HG02759 (cell line): ENCODE results near the gene TMEM204.
"Not testable (repeated sequence)": the region's sequence is repeated elsewhere in the genome, so short reads cannot be mapped to it uniquely, and the experiment has no call there.

Experiments used
- ATAC-seq: cut with Tn5 transposase; IDR thresholded peaks from one replicate; pipeline ENCODE4 v1.9.1; 2021; ENCODE audit warnings: mild to moderate bottlenecking, moderate library complexity; ENCODE audit not compliant: unreplicated experiment

Gene TMEM204

DNA sequence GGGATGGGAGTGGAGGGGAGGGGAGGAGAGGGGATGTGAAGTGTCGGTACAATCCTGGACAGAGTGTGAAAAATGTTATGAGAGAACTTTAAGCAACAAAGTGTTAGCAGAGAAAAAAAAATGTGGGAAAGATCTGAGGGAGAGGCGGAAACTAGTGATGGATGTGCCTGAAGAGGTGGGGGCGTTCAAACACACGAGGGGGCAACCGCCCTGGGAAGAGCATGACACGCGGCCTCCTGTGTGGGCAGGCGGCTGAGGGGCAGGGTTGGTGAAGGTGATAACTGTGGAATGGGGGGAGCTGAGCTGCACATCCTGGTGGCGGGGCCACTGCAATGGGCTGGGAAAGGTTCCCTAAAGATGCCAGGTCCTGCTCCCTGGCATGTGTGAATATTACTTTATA is 48.3 kb downstream of the TMEM204 start:
- no peak for ATAC-seq

DNA sequence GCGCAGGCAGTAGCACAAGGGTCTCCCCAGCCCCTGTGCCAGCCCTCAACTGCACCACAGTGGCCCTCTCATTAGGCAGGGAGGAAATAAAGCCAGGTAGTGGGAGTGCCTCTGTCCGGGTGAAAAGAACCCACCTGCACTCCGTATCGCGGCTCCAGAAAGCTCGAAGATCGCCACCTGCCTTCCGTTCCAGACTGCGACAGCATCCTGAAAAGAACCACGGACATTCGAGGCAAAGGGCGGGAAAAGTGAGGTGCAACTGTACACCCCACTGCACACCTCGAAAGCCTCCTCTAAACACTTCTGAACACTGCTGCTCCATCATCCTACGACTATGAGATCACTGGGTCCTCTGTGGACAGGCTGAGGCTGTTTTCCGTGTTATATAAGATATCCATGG is 49.7 kb downstream of the TMEM204 start:
- ATAC-seq = no peak

DNA sequence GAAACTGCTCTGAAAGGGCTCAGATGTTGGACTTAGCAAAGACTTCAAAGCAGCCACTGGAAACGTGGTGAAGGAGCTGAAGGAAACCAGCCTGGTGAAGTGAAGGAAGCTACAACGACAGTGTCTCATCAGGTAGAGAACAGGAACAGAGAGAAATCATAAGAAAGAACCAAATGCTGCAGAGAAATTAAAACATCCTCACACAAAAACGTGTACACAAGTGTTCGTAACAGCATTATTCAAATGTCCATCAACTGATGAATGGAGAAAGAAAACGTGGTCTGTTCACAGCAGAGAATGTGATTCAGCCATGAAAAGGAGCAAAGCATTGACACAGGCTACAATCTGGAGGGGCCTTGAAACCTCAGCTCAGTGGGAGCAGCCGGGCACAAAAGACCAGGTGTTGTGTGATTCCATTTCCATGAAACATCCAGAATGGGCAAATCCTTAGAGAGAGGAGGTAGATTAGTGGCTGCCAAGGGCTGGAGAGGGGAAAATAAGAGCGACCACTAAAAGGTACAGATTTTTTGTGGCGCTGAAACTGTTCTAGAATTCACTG is 51.5 kb downstream of the TMEM204 start:
- no peak for ATAC-seq

DNA sequence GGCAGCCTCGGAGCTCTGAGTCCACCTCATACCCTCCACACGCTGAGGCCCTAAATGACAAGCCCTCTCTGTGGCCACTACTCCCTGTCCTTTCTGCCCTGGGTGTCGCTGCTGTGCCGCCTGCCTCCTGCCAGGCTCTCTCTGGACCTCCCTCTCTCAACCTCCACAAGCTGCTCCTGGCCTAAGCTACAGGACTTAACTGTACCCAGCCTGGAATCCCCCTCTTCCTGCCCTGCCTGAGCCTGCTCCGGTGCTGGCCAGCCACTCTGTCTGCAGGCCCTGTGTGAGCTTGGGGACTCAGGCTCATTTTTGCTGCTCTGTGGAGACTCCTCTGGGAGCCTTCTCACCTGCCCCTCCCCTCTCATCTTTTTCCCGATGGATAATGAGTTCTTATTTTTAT is 56.9 kb downstream of the TMEM204 start:
- no peak for ATAC-seq

DNA sequence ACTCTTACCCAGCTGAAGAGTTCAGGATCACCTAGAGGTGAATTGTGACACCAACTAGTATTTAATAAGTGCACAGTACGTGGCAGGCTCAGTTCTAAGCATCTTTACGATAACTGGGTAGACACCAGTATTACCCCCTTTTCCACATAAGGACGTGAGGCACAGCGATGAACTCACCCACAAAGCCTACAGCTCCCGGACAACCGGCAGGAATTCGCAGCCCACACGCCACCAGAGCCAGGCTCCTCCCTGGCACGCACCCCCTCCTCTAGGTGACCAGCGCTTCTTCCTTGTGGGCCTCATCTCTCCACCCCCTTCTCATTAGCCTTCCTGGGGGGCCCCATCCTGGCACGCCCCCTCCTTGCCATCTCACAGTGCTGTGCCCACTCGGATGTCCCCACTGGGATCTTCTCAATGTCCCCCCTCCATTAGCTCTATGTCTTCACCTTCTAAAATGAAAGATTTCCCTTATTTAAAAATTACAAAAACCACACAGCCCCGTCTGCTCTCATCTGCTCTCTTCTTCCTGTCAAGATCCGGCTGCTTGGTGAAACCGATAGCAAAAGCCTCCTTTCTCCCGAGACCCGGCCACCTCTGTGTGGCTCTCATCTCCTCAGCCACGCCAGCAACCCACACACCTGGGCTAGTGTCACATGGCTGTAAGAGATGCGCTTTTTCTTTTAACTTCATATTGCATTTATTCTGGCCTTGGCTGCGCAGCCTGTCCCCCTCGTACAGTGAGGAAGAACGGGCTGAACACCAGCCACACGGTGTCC is 57.7 kb downstream of the TMEM204 start:
- no peak for ATAC-seq

DNA sequence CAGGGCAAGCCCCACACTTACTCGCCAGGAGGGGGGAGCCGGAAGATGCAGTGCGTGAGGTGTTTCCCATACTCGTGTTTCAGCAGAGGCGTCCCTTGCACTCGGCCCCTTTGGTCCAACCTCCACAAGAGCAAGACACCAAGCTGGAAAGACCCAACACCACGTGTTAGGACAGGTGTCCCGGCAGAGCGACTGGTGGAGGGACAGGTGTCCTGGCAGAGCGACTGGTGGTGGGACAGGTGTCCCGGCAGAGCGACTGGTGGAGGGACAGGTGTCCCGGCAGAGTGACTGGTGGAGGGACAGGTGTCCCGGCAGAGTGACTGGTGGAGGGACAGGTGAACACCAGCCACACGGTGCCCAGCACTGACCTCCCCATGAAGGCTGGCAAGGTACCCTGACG is 59.0 kb downstream of the TMEM204 start:
- no peak for ATAC-seq

DNA sequence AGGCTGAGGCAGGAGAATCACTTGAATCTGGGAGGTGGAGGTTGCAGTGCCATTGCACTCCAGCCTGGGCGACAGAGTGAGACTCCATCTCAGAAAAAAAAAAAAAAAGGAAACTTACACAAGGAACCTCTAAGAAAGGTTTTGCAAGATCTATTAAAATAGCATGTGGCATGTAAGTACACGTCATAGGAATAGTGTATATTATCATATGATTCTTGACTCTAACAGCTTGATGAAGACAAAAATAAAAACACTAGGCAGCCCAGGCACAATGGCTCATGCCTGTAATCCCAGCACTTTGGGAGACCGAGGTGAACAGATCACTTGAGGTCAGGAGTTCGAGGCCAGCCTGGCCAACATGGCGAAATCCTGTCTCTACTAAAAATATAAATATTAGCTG is 62.0 kb downstream of the TMEM204 start:
- not testable (repeated sequence) for ATAC-seq

DNA sequence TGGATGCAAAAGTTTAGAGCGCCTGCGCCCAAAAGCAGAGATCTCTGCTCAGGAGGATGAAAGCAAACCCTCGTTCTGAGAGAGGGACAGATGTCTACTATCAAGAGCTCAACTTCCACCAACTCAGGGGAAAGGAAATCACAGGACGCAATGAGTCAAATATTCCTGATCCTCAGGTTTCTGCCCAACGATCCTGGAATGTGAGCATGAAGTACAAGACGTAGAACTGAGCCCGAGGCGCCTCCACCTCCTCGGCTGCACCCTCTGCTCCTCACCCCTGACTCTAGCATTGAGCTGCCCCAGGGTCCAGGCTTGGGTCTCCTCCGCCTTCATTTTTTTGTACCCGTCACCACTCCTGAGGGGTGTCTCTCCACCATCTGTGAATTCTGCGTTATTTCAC is 63.0 kb downstream of the TMEM204 start:
- ATAC-seq = no peak

DNA sequence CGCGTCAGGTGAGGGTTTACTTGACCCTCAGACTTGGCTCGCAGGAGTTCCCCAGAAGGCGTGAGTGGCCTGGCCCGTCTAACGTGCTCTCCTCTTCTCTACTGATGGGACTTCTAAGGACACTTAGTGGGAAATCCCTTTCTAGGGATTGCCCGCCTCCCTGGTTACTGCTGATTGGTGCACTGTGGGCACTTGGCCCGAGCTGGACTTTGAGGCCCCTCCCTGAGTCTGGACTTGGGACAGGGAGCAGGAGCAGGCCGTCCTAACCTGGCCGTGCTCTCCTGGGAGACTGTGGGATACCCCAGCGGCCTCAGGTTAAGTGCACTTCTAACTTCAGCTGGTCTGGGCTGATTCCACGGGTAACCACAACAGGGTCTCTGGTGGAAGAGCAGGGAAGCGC is 63.7 kb downstream of the TMEM204 start:
- no peak for ATAC-seq

DNA sequence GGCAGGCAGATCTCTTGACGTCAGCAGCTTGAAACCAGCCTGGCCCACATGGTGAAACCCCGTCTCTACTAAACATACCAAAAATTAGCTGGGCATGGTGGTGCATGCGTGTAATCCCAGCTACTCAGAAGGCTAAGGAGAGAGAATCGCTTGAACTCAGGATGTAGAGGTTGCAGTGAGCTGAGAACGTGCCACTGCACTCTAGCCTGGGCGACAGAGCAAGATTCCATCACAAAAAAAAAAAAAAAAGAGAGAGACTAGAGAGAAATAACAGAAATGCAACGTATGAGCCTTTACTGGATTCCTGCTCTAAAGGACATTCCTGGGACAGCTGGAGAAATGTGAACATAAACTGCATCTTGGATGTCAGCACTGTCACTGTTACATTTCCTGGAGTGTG is 67.6 kb downstream of the TMEM204 start:
- no peak for ATAC-seq

DNA sequence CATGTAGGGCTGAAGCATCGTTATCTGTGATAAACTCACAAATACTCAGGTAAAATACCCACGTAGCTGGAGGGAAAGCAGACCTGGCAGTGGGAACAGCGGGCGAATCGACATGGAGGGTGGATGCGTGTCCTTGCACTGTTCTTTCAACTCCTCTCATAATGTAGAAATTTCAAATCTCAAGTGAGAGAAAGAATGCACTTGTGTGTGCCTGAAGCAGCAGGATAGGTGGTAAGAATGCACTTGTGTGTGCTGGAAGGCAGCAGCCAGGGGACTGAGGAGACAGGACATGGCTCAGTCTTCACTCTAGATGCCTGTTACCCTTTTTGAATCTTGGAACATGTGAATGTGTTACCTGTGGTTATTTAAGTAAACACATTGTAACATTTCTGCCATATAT is 68.0 kb downstream of the TMEM204 start:
- ATAC-seq = no peak

DNA sequence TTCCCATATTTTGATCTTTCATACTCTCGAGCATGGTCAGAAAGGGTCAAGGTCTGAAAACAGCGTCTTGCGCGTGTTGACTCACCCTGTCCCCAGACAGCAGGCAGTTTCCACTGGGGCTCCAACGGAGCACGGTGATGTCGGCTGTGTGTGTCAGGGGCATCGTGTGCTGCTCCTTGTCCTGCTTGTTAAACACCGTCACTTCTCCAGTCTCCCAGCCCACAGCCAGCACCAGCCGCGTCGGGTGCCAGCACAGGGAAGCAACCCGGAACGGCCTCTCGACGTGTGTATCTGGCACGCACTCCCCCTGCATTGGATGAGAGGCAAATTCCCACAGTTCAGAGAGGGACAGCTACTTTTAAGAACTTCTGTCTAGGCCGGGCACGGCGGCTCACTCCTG is 68.8 kb downstream of the TMEM204 start:
- no peak for ATAC-seq
